WTC11 (cell line): ENCODE results near the gene EXO5. TPM values are rescaled to one million over a fixed set of nuclear protein-coding genes. Genes with fewer than 3 reads are reported as not detected.

Source experiments
- CDX4 ChIP-seq: fragments of 250-450 bp; sonication (Bioruptor Pico); IDR thresholded peaks from 2 replicates; pipeline ENCODE4 v1.9.0; 2021; ENCODE audit warnings: moderate library complexity, mild to moderate bottlenecking, inconsistent platforms, borderline replicate concordance
- E2F1 ChIP-seq: sonication (generic); formaldehyde crosslinking; IDR thresholded peaks from 2 replicates; pipeline ENCODE4 v1.8.0; 2022; ENCODE audit warnings: mild to moderate bottlenecking, missing genetic modification reagents
- ELF4 ChIP-seq: sonication (generic); formaldehyde crosslinking; IDR thresholded peaks from 2 replicates; pipeline ENCODE4 v1.8.1; 2022; ENCODE audit warnings: low read depth, mild to moderate bottlenecking, moderate library complexity, missing genetic modification reagents
- EMX1 ChIP-seq: fragments of 250-450 bp; sonication (Bioruptor Pico); IDR thresholded peaks from 2 replicates; pipeline ENCODE4 v1.8.0; 2021; ENCODE audit warnings: mild to moderate bottlenecking
- FOXJ3 ChIP-seq: sonication (generic); formaldehyde crosslinking; IDR thresholded peaks from 2 replicates; pipeline ENCODE4 v1.9.0; 2021; ENCODE audit warnings: missing genetic modification reagents, mild to moderate bottlenecking, borderline replicate concordance
- JAZF1 ChIP-seq: fragments of 250-450 bp; sonication (Bioruptor Pico); IDR thresholded peaks from 2 replicates; pipeline ENCODE4 v1.9.0; 2021; ENCODE audit warnings: moderate library complexity, mild to moderate bottlenecking, inconsistent platforms
- JUN ChIP-seq: sonication (generic); formaldehyde crosslinking; IDR thresholded peaks from 2 replicates; pipeline ENCODE4 v1.8.0; 2023; ENCODE audit warnings: mild to moderate bottlenecking, missing genetic modification reagents
- KAT7 ChIP-seq: sonication (generic); formaldehyde crosslinking; IDR thresholded peaks from 2 replicates; pipeline ENCODE4 v1.8.1; 2023; ENCODE audit warnings: missing genetic modification reagents, mild to moderate bottlenecking, borderline replicate concordance
- MLX ChIP-seq: sonication (generic); formaldehyde crosslinking; IDR thresholded peaks from 2 replicates; pipeline ENCODE4 v1.8.1; 2023; ENCODE audit warnings: mild to moderate bottlenecking, missing genetic modification reagents, moderate library complexity
- NFE2L1 ChIP-seq: sonication (generic); formaldehyde crosslinking; IDR thresholded peaks from 2 replicates; pipeline ENCODE4 v1.8.1; 2023; ENCODE audit warnings: missing genetic modification reagents
- NR2C2 ChIP-seq: sonication (generic); formaldehyde crosslinking; IDR thresholded peaks from 2 replicates; pipeline ENCODE4 v1.8.0; 2022; ENCODE audit warnings: mild to moderate bottlenecking, missing genetic modification reagents
- NR3C1 ChIP-seq: sonication (generic); formaldehyde crosslinking; conservative IDR thresholded peaks from 2 replicates; pipeline ENCODE4 v1.8.1; 2023; ENCODE audit warnings: low read depth, mild to moderate bottlenecking, missing genetic modification reagents
- OVOL2 ChIP-seq: fragments of 250-450 bp; sonication (Bioruptor Pico); IDR thresholded peaks from 2 replicates; pipeline ENCODE4 v1.9.0; 2021; ENCODE audit warnings: mild to moderate bottlenecking, borderline replicate concordance
- RELA ChIP-seq: sonication (generic); formaldehyde crosslinking; IDR thresholded peaks from 2 replicates; pipeline ENCODE4 v1.8.1; 2022; ENCODE audit warnings: missing genetic modification reagents, mild to moderate bottlenecking, borderline replicate concordance
- RORB ChIP-seq: fragments of 250-450 bp; sonication (Bioruptor Pico); IDR thresholded peaks from 2 replicates; pipeline ENCODE4 v1.9.0; 2021; ENCODE audit warnings: mild to moderate bottlenecking
- SOX15 ChIP-seq: fragments of 250-450 bp; sonication (Bioruptor Pico); IDR thresholded peaks from 2 replicates; pipeline ENCODE4 v1.9.0; 2021; ENCODE audit warnings: mild to moderate bottlenecking
- SP1 ChIP-seq: sonication (generic); formaldehyde crosslinking; conservative IDR thresholded peaks from 2 replicates; pipeline ENCODE4 v1.8.1; 2022; ENCODE audit warnings: missing genetic modification reagents
- STAT6 ChIP-seq: sonication (generic); formaldehyde crosslinking; conservative IDR thresholded peaks from 2 replicates; pipeline ENCODE4 v1.8.1; 2023; ENCODE audit warnings: mild to moderate bottlenecking, low read depth, missing genetic modification reagents, moderate library complexity
- USF1 ChIP-seq: sonication (generic); formaldehyde crosslinking; IDR thresholded peaks from 2 replicates; pipeline ENCODE4 v1.8.0; 2022; ENCODE audit warnings: mild to moderate bottlenecking, missing genetic modification reagents
- USF2 ChIP-seq: sonication (generic); formaldehyde crosslinking; IDR thresholded peaks from 2 replicates; pipeline ENCODE4 v1.8.1; 2023; ENCODE audit warnings: mild to moderate bottlenecking, missing genetic modification reagents, moderate library complexity
- ZBTB21 ChIP-seq: sonication (generic); formaldehyde crosslinking; IDR thresholded peaks from 2 replicates; pipeline ENCODE4 v1.8.1; 2023; ENCODE audit warnings: mild to moderate bottlenecking, missing genetic modification reagents, borderline replicate concordance
- ZMAT4 ChIP-seq: fragments of 250-450 bp; sonication (Bioruptor Pico); IDR thresholded peaks from 2 replicates; pipeline ENCODE4 v1.9.0; 2021; ENCODE audit warnings: mild to moderate bottlenecking
- ZNF263 ChIP-seq: sonication (generic); formaldehyde crosslinking; IDR thresholded peaks from 2 replicates; pipeline ENCODE4 v1.8.1; 2022; ENCODE audit warnings: low read depth, mild to moderate bottlenecking, moderate library complexity, missing genetic modification reagents
- ZNF396 ChIP-seq: fragments of 250-450 bp; sonication (Bioruptor Pico); IDR thresholded peaks from 2 replicates; pipeline ENCODE4 v1.8.0; 2021; ENCODE audit warnings: mild to moderate bottlenecking, moderate library complexity, borderline replicate concordance
- ZNF512 ChIP-seq: sonication (generic); formaldehyde crosslinking; IDR thresholded peaks from 2 replicates; pipeline ENCODE4 v1.8.1; 2022; ENCODE audit warnings: missing genetic modification reagents, borderline replicate concordance
- ZNF532 ChIP-seq: fragments of 250-450 bp; sonication (Bioruptor Pico); IDR thresholded peaks from 2 replicates; pipeline ENCODE4 v1.9.0; 2021; ENCODE audit warnings: mild to moderate bottlenecking, borderline replicate concordance
- total RNA-seq: library from RNA; stranded (reverse); gene quantifications from 3 replicates; pipeline ENCODE4 v1.2.3, GENCODE V29; 2021

Gene EXO5
- total RNA-seq, 1 experiment from 2014 or later: 5.5 TPM

GRCh38 chr1:40476924-40477677 lies 31.5 kb upstream of the EXO5 start, which contains the start of gene ZFP69 (continued):
- no peak for TF ChIP-seq EMX1 (CRISPR knock-in tag)
- no peak for TF ChIP-seq JAZF1
- TF ChIP-seq KAT7 (CRISPR knock-in tag): 0 out of 2 replicates have a peak, but pooled peaks have one; percentile 41
- no peak for TF ChIP-seq ZNF532 (CRISPR knock-in tag)
- no peak for TF ChIP-seq CDX4
- no peak for TF ChIP-seq NR3C1
- peak; percentile 75; the same call in 1 of the 2 replicates for TF ChIP-seq JUN (CRISPR knock-in tag)
- TF ChIP-seq USF2 (CRISPR knock-in tag): no peak
- no peak for TF ChIP-seq RORB
- no peak for TF ChIP-seq STAT6
- TF ChIP-seq FOXJ3 (CRISPR knock-in tag): no peak
- TF ChIP-seq RELA (CRISPR knock-in tag): no peak
- no peak for TF ChIP-seq SOX15 (CRISPR knock-in tag)
- no peak for TF ChIP-seq NR2C2 (CRISPR knock-in tag)
- no peak for TF ChIP-seq ZBTB21 (CRISPR knock-in tag)
- no peak for TF ChIP-seq ZNF396 (CRISPR knock-in tag)
- no peak for TF ChIP-seq ZNF263
- no peak for TF ChIP-seq ZMAT4 (CRISPR knock-in tag)
- peak; percentile 82 for TF ChIP-seq SP1 (CRISPR knock-in tag)
- 0 out of 2 replicates have a peak, but pooled peaks have one; percentile 69 for TF ChIP-seq ELF4
- no peak for TF ChIP-seq MLX (CRISPR knock-in tag)
- peak; percentile 15; the same call in 1 of the 2 replicates for TF ChIP-seq USF1 (CRISPR knock-in tag)
- TF ChIP-seq E2F1: no peak
- no peak for TF ChIP-seq OVOL2 (CRISPR knock-in tag)
- TF ChIP-seq ZNF512 (CRISPR knock-in tag): no peak
- no peak; the same call in 1 of the 2 replicates for TF ChIP-seq NFE2L1
